GOT3 (cell line): ENCODE results near the gene HOXA5.

Source experiments
- DNase-seq: peaks from one replicate; lab custom pipeline; 2025; ENCODE audit warnings: mixed read lengths; lab: John Stamatoyannopoulos, UW

Gene HOXA5

DNA sequence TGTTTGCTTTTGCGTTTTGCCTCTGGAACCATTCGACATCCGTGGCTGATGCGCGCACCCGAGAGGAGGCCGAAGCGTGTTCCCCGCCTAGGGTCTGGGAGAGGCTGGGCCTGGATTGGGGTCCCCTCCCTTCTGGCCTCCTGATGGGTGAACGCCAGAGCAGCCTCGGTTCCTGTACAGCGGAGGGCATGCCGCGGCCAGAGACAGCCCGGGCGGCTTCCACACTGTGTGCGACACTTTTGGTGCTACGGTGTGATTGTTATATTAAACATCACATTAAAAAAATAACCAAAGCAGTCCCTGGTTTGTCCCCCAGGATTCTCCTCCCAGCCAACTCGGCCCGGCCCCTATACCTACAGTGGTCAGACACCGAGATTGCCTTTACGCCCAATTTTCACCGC is 16.7 kb upstream of the HOXA5 start:
- DNase-seq = no peak

- DNase-seq = no peak
Measured at GRCh38 chr7:27159266-27160144, 16.0 kb upstream of the HOXA5 start.

DNA sequence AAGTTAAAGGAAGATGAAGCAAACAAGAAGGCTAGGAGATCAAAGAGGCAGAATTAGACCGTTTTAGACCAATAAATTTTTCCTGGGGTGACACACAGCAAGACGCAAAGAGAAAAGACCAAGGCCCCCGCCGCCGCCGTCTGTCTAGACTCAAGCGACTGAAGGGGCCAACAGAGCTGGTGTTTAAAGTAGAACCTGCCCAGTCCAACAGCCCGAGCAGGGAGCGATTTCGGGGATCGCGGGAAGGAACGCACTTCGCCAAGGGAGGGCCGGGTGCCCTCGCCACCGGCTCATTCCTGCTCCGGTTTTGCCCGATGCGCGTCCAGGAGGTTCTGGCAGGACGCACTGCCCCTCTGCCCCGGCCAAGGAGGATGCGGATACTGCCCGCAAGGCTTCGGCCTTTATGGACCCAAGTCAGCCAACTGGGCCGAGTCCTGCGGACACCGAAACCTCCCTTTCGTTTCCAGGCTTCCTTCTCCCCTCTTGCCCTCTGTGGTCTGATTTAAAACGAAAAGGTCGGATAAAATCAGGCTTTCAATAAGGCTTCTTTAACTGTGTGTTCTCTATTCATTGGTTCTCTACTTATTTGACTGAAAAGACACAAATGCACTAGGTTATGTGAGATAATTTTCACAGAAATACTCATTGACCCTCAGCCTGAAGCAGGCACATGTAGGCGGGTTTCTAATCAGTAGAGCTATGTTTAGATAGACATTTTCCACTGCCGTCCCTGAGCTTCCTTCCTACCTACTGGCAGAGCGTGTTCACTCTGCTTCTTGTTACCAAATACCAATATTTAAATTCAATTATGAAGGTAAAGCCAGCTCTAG is 15.2 kb upstream of the HOXA5 start:
- no peak for DNase-seq

DNA sequence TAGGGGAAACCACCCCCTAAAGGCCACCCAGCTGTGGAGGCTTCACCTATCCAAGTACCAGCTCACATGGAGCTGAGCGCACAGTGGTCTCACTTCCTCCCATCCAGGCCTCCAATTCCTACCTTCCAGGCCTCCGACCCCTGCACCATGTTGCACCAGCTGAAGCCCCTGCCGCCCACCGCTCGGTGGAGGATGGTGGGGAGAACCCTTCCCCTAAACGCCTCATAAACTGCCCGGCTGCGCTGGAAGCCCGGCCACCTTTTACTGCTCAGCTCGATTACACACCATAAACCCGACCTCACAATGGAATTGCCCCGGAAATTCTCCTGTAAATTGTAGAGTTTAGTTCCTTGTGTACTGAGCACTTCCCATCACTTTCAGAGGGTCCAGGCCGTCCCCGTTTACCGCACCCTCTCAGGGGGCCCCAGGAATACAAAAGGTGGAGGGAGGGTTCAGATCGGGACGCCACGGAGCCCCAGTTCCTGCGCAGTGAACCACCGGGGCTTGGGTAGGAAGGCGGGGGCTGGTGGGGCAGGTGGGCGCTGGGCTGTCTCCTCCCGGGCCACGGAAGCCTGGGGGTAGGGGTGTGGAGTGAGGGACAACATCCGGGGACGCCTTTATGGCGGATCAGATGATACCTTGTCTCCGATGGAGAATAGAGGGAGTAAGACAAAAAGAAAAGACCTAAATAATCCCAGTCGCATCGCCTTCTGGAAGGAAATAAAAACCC is 14.4 kb upstream of the HOXA5 start:
- no peak for DNase-seq

DNA sequence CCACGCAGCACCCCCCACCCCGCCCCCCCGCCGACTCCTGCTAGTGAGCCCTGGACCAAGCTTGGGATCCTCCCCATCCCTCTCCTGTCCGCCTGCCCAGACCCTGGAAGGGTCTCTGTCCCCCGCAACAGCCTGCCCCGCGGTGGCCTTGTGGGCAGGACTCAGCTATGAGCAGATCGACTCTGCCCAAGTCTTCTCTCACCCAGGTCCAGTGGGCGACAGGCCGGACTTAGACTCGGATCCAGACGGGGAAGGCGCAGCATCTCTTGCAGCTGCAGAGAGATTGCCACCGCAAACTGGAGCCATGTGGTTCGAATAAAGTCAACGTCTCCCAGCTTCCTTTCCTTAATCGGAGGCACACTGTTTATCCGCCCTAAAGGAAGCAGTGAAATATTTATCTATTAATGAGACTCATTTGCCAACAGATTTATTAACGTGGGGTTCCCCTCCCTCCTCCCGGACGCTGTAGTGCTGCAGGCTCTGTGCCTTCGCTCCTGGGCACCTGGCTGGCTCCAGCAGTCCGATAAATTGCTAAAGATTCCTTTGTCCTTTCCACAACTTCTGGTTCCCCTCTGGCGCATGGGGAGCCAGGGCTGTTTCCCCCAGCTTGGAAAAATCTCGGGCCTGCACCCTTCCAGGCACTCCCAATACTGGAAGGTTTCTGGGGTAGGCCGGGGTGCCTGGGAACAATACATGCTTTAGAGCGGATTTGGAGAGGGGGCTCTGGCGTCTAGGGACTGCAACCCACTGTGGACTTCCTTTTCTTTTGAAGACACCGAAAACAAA is 13.6 kb upstream of the HOXA5 start:
- no peak for DNase-seq

DNA sequence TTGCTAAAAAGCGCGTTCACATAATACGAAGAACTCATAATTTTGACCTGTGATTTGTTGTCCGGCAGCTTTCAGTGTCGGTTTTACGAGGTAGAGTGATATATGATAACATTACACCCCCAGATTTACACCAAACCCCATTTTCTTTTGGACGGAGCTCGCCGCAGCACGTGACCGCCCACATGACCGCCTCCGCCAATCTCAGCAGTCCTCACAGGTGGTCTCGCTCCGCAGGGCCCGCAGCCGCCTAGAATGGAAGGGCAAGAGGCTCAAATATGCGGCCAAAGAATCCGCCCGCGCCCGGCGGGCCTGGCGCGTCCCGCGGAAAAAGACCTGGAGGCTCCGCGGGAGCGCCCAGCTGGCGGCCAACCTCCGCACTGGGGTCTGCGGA is 13.0 kb upstream of the HOXA5 start, which contains the start of gene HOXA7:
Gene HOXA7 (minus strand): TSS at position 168 of the 391 bp plus-strand sequence. CDS start 130 bp downstream, at position 38.
- DNase-seq = no peak

DNA sequence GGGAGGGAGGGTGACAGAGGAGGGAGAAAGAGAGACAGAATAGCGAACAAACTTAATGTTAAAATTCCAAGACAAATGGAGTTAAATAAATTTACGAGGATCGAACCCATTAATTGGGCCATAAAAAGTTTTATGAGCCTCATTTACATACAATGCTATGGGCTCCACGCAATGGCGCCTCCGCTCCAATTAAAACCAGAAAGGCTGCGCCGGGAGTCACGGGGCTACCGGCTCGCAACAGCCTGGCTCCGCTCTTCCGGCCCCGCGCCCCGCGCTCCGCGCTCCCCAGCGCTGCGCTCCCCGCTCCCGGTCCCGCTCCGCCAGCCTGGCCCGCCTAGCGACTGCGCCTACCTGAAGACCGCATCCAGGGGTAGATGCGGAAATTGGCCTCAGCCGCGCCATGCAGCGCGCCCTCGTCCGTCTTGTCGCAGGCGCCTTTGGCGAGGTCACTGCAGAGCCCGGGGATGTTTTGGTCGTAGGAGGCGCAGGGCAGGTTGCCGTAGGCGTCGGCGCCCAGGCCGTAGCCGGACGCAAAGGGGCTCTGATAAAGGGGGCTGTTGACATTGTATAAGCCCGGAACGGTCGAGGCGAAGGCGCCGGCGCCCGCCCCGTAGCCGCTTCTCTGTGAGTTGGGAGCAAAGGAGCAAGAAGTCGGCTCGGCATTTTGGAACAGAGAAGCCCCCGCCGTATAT is 12.5 kb upstream of the HOXA5 start:
- DNase-seq = no peak

DNA sequence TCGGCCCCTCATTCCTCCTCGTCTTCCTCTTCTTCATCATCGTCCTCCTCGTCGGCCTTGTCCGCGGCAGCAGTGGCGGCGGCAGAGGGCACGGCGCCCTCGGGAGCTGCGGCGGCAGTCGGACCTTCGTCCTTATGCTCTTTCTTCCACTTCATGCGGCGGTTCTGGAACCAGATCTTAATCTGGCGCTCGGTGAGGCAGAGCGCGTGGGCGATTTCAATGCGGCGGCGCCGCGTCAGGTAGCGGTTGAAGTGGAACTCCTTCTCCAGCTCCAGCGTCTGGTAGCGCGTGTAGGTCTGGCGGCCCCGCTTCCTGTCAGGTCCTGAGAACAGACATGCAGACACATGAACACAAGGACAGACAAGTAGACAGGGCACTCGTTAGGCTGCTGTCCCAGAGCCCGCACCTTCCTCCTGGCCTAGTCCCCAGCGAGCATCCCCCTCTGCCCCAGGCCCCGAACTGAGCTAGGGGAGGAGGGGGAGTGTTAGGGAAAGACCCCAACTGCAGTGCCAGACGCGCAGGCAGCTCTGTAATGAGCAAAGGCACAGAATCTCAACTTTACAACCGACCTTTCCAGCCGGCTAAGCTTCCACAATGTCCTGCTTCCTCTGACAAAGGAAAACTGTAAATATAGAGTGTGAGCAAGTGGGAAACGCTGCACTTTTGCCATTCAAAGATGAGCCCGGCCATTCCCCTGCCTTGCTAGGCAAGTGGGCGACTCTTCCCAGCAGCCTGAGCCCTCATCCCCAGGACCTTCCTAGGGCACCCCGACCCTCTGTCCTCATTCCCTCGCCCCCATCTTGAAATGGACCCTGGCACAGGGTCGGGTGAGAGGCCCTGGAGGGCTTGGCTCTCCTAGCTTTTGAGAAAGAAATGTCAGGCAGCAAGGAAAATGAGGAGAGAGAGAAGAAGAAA is 11.7 kb upstream of the HOXA5 start:
- no peak for DNase-seq

DNA sequence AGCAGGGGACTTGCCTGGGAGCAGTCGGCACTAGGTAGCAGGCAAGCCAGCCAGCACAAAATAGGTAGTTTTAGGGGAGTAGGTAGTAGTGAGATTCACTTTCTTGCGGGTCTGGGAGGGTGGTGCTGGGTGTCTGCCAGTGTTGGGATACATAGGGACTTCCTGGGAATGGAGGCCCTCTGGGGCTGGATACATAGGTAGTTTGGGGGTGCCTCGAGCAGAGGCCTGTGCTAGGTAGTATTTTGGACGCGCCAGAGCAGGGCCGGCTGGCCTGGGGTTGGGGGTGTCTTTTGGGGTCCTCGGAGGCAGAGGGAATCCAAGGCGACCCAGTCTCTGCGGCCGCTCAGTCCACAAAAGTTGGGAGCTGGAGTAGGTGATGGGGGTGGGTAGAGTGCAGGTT is 10.9 kb upstream of the HOXA5 start:
- DNase-seq = no peak

DNA sequence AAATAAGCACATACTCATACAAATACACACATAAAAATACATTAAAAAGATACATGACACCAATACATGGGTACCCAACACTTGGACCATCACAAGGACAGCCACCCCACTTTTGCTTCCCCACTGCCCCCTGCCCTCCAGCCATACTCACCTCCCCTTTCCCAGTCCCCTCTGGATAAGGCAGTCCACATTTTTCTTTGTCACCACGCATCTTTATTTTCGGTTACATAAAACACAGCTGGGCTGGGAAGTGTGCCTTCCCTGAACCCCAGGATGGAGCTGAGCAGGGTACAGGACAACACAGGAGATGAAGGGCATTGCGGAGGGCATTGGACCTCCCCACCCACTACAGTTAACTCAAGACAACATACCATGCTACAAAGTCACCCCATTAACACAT is 10.0 kb upstream of the HOXA5 start:
- DNase-seq = no peak

DNA sequence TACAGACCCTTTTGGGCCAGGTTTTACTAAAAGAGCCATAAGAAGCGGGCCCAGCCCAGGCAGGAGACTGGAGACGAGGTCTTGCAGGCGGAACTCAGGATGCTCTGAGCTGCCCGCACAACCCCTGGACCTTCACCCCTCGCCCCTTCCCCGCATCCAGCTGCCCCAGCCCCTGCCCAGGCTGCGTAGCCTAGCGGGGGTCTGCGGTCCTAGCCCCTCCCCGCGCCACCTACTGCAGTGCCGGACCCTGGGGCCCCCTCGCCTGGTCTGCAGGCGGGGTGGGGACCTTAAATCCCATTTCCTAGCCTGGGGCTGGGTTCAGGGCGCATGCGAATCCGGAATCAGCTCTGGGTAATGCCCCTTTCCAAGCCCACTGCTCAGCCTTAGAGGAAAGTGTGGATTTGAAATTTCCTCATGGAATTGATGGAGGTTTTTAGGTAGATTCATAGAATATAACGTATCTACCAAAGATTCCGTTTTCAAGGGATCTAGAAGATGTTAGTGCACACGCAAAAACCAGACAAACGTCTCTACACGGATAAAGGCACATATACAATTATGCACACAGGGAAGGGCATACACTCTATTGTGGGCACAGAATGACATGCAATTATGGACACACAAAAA is 9.4 kb upstream of the HOXA5 start:
- DNase-seq = no peak

DNA sequence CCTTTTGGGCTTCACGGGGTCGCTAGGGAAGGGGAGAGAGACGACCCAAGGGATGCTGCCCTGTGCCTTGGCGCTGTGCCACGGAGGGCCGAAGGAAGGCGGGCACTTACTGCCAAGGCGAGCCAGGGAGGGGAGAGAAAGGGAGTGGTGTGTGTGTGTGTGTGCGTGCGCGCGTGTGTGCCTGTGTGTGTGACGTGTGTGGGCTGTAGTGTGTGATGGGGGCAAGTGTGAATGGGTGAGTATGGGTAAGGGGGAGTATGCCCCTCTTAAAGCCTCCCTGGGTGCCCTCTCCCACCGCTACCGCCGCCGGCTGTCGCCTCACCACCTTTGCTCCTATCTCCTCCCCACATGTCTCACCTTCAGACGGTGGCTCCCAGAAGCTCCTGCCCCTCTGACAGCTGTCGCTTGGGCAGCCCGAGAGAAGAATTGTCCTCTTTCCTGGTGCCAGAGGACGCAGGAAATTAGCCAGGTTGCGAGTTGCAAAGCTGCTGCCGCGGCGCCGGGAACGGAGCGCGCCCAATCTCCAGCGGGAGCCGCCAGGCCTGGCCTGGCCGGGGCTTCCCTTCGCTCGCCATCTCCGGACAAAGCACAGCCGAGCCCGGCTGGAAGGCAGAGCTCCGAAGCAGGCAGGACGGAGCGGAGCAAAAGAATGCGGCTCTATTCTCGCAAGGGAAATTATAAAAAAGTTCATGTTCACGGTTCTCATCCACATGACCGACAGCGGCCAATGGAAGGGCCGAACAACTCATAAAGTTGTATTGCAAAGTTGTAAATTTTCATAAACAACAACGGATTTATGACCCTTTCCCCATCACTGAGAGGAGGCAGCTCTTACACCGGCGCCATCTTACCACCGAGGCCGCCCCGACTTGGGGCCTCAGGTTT is 8.7 kb upstream of the HOXA5 start, which contains the start of gene HOXA3:
Gene HOXA3 (minus strand): TSS at position 653 of the 885 bp plus-strand sequence. CDS start 41,943 bp downstream, outside the sequence.
- peak; percentile 66 for DNase-seq

DNA sequence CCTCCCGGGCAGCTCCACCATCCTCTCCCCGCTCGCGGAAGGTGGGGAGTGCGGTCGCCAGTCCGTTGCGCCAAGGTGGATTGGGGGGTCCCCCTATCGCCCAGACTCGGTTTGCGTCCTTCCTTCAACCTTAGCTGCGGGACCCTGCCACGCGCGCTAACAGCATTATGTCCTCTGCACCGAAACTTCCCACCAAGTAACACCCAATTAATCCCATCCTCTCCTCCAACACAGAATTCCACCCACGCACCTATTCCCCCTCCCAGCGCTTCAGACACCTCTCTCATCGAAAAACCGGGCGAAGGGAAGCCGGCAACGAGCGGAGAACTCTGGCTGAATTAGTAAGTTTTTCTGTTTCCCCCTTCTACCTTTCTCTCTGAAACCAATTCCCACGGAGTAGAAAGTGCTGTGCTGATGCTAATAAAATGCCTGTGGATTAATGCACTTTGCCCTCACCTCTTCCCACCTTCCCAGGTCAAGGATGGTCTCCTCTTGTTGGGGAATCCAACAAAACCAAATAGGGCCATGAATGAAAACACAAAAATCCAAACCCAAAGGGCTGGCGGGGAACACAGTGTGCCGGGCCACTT is 8.0 kb upstream of the HOXA5 start:
- DNase-seq = no peak

DNA sequence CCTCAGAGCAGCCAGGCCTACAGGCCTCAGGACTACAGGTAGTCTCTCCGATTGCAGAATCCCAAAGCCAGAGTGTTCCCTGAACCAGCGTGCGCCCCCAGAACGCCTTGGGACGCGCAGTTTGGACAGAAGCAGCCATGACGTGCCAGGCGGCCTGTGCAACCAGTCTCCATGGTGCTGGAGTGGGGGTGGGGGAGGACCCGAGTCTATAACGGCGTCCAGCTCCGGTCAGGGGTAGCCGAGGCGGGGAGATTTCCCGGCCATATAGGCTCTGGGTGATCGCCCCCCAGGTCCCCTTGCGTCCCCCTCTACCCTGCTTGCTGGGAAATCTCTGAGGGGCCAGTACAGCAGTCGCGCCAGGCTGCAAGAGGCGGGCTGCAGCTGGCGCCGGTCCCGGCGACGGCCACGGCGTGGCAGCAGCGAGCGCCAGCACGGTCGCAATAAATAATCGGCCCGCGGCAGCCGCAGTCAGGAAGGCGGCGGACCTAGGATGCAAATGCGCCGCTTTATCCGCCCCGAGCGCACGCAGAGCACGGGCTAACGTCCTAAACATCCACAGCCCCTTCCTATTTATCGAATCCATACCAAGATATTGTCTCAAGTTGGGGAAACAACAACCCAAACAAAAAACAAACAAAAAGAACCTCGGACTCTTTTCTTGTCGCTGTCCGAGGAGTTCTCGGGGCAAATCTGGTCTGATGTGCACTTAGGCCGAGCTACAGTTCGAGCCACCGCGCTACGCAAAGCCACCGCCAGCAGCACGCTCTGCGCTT is 7.3 kb upstream of the HOXA5 start:
- DNase-seq = peak; percentile 75

DNA sequence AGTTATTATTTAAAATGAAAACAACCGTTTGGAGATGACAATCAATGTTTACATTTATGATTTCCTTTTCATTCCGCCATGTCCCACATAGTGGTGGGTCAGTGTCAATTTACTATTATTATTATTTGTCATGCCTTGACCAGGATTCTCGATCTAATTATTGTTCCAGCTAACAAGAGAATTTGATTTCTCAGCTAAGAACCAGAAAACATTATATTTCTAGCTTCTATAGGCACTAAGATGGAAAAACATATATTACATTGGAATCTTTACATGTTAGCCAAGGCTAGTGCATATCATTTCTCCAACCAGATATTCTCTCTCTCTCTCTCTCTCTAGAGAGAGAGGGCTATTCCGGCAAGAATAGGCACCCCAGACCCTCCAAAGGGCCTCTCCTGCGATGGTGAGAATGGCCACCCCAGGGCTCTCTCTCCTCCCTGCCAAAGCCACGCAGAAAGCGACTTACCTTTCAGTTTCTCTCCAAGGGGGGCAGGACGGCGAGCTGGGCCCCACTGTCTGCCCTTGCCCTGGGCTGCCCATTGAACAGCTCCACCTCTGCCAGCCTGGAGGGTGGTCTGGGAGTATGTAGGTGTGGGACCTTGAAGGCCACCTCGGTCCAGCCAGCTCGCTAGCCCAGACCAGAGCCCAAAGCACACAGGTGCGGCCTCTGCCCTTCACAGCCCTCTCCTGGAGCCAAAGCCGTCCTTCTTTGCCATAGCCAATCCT is 6.5 kb upstream of the HOXA5 start:
- no peak for DNase-seq
